Smooth muscle cell (in vitro differentiated cells): Measurements from ENCODE around the gene ENOSF1. TPM values are rescaled to one million over a fixed set of nuclear protein-coding genes. Genes with fewer than 3 reads are reported as not detected.

ENCODE experiments used
- DNase-seq: peaks from one replicate; lab custom pipeline; 2025; ENCODE audit not compliant: unreplicated experiment; lab: John Stamatoyannopoulos, UW
- H2AFZ ChIP-seq: fragments of 200-600 bp; sonication (generic); 2 replicates; pipeline ENCODE4 v1.6.0; 2016; ENCODE audit warnings: antibody characterized with exemption, low read depth, mild to moderate bottlenecking
- H3F3A ChIP-seq: fragments of 200-600 bp; sonication (generic); 2 replicates; pipeline ENCODE4 v1.6.0; 2017; ENCODE audit warnings: antibody characterized with exemption, low read depth
- H3K27ac ChIP-seq: fragments of 200-600 bp; sonication (generic); 2 replicates; pipeline ENCODE4 v1.5.1; 2016; ENCODE audit warnings: low read depth, mild to moderate bottlenecking
- H3K27me3 ChIP-seq: fragments of 200-600 bp; sonication (generic); 2 replicates; pipeline ENCODE4 v1.6.1; 2016; ENCODE audit warnings: low read depth, mild to moderate bottlenecking
- H3K36me3 ChIP-seq: fragments of 200-600 bp; sonication (generic); 2 replicates; pipeline ENCODE4 v1.5.1; 2016; ENCODE audit warnings: low read depth
- H3K4me1 ChIP-seq: fragments of 200-600 bp; sonication (generic); 2 replicates; pipeline ENCODE4 v1.5.1; 2016; ENCODE audit warnings: low read depth
- H3K4me2 ChIP-seq: fragments of 200-600 bp; sonication (generic); 2 replicates; pipeline ENCODE4 v1.6.0; 2016; ENCODE audit warnings: mild to moderate bottlenecking
- H3K4me3 ChIP-seq: fragments of 200-600 bp; sonication (generic); 2 replicates; pipeline ENCODE4 v1.5.1; 2016; ENCODE audit warnings: mild to moderate bottlenecking
- H3K79me2 ChIP-seq: fragments of 200-600 bp; sonication (generic); 2 replicates; pipeline ENCODE4 v1.6.0; 2016; ENCODE audit warnings: low read depth, mild to moderate bottlenecking
- H3K9ac ChIP-seq: fragments of 200-600 bp; sonication (generic); 2 replicates; pipeline ENCODE4 v1.6.0; 2016; ENCODE audit warnings: low read depth
- H3K9me3 ChIP-seq: fragments of 200-600 bp; sonication (generic); replicated peaks from 2 replicates; pipeline ENCODE4 v1.5.1; 2016; ENCODE audit warnings: low read depth
- H4K20me1 ChIP-seq: fragments of 200-600 bp; sonication (generic); 2 replicates; pipeline ENCODE4 v1.6.0; 2016; ENCODE audit warnings: low read depth
- CTCF ChIP-seq: fragments of 200-600 bp; sonication (generic); IDR thresholded peaks from 2 replicates; pipeline ENCODE4 v1.5.1; 2017; ENCODE audit warnings: borderline replicate concordance, mild to moderate bottlenecking, antibody characterized with exemption; ENCODE audit not compliant: insufficient read depth, poor library complexity, severe bottlenecking
- WGBS: methylation state at CpG from one replicate; pipeline ENCODE4 v1.1.7; 2016; ENCODE audit warnings: low lambda C conversion rate; 5-methylcytosine and 5-hydroxymethylcytosine counted together
- polyA plus RNA-seq: library from polyadenylated mRNA; unstranded; fragments of >200 nt; fragmentation: Nextera tagmentation; extraction: Ambion mirVana; gene quantifications from 2 replicates; pipeline ENCODE4 v1.2.1, GENCODE V29; 2016
- total RNA-seq: library from RNA; depleted of rRNA; stranded (reverse); fragments of >200 nt; gene quantifications from 2 replicates; pipeline ENCODE4 v1.2.3, GENCODE V29; 2014

ENOSF1 gene
- total and polyA plus RNA-seq, 2 experiments from 2014 or later, result 6.6 to 12.4 TPM

- no peak overlapping the region for H3K9ac ChIP-seq
- WGBS, result 93% methylated on average over 23 of the region's 23 CpGs
- no peak for TF ChIP-seq CTCF
- no peaks in the 10 kb centered on the region for H3K36me3 ChIP-seq
- H3F3A ChIP-seq, result peaks cover 10% of the 10 kb centered on the region
- no peak overlapping the region for H3K27ac ChIP-seq
- no peak for DNase-seq
- peak overlapping the region; percentile 79 for H3K4me3 ChIP-seq
- no peaks in the 10 kb centered on the region for H3K9me3 ChIP-seq
- peak overlapping the region; percentile 61 for H2AFZ ChIP-seq
- peak overlapping the region; percentile 90 for H3K4me2 ChIP-seq
- H3K79me2 ChIP-seq, result peaks cover 8% of the 10 kb centered on the region
- H3K4me1 ChIP-seq, result peaks cover 4% of the 10 kb centered on the region
- H4K20me1 ChIP-seq, result no peaks in the 10 kb centered on the region
- H3K27me3 ChIP-seq, result no peaks in the 10 kb centered on the region
Measured at GRCh38 chr18:713135-713490, 683 bp upstream of the ENOSF1 start.

DNA sequence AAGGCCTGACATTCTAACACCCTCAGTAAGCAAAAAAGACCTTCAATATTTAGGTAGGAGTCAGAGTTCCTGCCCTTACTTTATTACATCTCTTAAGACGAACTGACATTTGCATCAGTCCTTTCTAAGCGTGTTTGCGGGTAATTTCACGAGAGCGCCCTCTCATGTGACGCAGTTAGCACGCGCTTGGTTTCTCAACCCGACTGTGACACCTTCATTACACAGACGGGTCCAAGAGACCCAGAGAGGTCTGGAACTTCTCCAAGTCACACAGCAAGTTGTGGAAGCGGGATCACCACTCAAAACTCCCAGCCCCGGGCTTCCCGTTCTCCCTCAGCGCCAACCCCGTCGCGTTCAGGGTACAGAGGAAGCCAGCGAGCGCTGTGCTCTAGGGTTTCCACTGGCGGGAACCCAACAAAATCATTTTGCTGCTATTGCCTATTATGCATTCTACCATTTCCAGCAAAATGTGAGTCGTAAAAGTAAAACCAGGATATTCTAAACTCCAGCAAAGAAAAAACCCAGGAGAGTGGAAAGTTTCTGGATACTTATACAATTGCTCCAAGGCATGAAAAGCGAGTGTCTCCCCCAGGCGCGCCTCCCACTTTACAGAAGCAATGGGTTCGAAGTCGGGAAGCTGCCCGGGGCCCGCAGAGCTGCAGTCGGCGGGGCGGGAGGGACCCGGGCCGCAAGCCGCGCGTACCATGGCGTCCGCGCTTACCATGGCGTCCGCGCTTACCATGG lies 601 bp downstream of the ENOSF1 start:
- no peaks in the 10 kb centered on the region for H3K36me3 ChIP-seq
- TF ChIP-seq CTCF, result no peak
- H3K4me2 ChIP-seq, result peak overlapping the region; percentile 90
- peak overlapping the region; percentile 61 for H2AFZ ChIP-seq
- H3K27ac ChIP-seq, result peak overlapping the region; percentile 54
- under 1% methylated on average over 32 of the region's 42 CpGs for WGBS
- peaks cover 8% of the 10 kb centered on the region for H3K4me1 ChIP-seq
- H3K9ac ChIP-seq, result peak overlapping the region; percentile 51
- peaks cover 10% of the 10 kb centered on the region for H3F3A ChIP-seq
- peaks cover 8% of the 10 kb centered on the region for H3K79me2 ChIP-seq
- no peaks in the 10 kb centered on the region for H4K20me1 ChIP-seq
- peak; percentile 21 for DNase-seq
- H3K27me3 ChIP-seq, result no peaks in the 10 kb centered on the region
- H3K4me3 ChIP-seq, result peak overlapping the region; percentile 79
- no peaks in the 10 kb centered on the region for H3K9me3 ChIP-seq

- no peaks in the 10 kb centered on the region for H3K27me3 ChIP-seq
- WGBS, result 20% methylated on average over 8 of the region's 8 CpGs
- H3K4me3 ChIP-seq, result peak overlapping the region; percentile 79
- peak overlapping the region; percentile 51 for H3K9ac ChIP-seq
- no peak for DNase-seq
- no peaks in the 10 kb centered on the region for H4K20me1 ChIP-seq
- H3K4me1 ChIP-seq, result peaks cover 8% of the 10 kb centered on the region
- H3F3A ChIP-seq, result peaks cover 10% of the 10 kb centered on the region
- H3K9me3 ChIP-seq, result no peaks in the 10 kb centered on the region
- H3K36me3 ChIP-seq, result no peaks in the 10 kb centered on the region
- peak overlapping the region; percentile 54 for H3K27ac ChIP-seq
- H3K4me2 ChIP-seq, result peak overlapping the region; percentile 90
- H3K79me2 ChIP-seq, result peaks cover 8% of the 10 kb centered on the region
- no peak for TF ChIP-seq CTCF
- peak overlapping the region; percentile 61 for H2AFZ ChIP-seq
Measured at GRCh38 chr18:711310-711656, 1.1 kb downstream of the ENOSF1 start.
